GM13976 (cell line): Measurements from ENCODE around the gene RNASE12.
A peak's percentile ranks its signal among the peaks of the same experiment; 100 is the strongest.

Experiments
- DNase-seq: peaks from one replicate; pipeline ENCODE4 v3.0.0; 2012; ENCODE audit warnings: low spot score
- in situ Hi-C: fragments of 300-500 bp; cut with MboI; formaldehyde crosslinking; loops from one replicate; pipeline ENCODE4 v1.12.0; 2022; ENCODE audit warnings: low sequenced_read_pairs, mixed read lengths, inconsistent platforms; ENCODE audit not compliant: unreplicated experiment
- TF ChIP-seq, protein P1 (sequence below): IDR thresholded peaks from 2 replicates; pipeline ENCODE4 v1.5.1; 2012; ENCODE audit warnings: borderline replicate concordance, mild to moderate bottlenecking; ENCODE audit not compliant: insufficient read depth; ENCODE audit errors: extremely low read depth, missing control alignments, control extremely low read depth

RNASE12 gene

DNA sequence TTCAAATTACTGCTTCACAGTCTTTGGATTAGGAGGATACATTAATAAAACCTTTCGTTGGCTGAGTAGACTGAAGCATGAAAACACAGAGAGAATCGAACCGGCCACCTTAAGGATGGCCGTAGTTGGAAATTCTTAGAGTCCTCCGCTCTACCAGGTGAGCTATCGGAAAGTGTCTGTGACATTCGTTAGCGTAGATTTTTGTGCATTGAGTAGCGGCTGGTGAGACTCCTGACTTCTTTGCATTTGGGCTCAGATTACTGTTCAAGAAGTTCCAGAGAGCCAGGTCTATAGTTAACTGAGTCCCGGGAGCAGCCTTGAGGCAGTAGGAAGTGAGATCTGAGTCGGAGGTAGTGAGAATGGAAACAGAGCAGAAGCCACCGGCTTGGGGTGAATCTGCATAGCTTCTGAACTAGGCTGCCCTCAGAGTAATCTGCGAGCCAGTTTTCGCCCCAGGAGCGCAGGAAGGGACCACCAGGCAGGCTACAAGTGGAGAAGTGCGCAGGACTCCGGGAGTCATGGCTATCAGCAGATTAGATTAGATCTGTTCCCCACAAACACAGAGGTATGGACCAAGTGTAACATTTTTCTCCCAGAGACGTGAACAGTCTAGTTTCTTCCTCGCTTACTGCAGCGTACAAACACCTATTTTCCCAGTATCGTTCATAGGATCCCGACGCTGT, 39.3 kb upstream of the RNASE12 start:
- in situ Hi-C loops: loop anchor here (10.0 kb wide), 1 partner anchor 54 kb away; the partner anchor contains the start of genes ANG and RNASE4
- TF ChIP-seq, protein P1, sequence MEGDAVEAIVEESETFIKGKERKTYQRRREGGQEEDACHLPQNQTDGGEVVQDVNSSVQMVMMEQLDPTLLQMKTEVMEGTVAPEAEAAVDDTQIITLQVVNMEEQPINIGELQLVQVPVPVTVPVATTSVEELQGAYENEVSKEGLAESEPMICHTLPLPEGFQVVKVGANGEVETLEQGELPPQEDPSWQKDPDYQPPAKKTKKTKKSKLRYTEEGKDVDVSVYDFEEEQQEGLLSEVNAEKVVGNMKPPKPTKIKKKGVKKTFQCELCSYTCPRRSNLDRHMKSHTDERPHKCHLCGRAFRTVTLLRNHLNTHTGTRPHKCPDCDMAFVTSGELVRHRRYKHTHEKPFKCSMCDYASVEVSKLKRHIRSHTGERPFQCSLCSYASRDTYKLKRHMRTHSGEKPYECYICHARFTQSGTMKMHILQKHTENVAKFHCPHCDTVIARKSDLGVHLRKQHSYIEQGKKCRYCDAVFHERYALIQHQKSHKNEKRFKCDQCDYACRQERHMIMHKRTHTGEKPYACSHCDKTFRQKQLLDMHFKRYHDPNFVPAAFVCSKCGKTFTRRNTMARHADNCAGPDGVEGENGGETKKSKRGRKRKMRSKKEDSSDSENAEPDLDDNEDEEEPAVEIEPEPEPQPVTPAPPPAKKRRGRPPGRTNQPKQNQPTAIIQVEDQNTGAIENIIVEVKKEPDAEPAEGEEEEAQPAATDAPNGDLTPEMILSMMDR: no peak
- no peak for DNase-seq

DNA sequence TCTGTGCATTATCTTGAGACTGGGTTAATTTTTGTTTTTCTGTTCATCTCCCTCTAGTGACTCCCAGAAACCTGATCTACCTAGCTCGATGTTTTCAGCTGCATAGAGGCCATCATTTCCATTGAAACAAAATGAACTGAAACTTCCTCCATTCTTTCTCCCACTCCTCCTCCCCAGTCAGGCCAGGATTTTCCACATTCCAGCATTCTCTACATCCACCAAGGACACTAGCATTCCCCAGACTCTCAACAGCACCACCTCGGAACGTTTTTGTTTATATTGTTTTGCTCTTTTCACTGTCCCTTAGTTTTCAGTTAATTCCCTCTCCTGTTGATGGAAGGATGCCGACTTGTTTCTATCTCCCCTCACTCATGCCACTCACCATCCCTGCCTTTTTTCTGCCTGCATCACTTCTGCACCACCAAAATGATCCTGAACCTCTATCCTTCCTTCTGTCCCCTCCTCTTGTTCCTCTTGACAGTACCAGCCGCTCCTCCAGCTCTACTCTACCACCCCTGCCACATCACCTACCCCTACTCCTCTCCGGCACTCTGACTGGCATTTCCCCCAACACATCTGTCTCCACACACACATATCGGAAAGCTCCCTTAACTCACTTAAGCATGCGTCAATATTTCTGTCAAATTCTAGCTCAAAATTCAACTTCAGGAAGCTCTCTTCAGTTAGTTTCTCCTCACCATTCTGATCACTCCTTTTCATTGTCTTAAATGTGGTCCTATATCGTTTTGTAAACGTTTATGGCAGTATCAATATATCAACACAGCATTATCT, 37.1 kb upstream of the RNASE12 start:
- in situ Hi-C loops: no loop called here
- DNase-seq: no peak
- TF ChIP-seq, protein P1: no peak

DNA sequence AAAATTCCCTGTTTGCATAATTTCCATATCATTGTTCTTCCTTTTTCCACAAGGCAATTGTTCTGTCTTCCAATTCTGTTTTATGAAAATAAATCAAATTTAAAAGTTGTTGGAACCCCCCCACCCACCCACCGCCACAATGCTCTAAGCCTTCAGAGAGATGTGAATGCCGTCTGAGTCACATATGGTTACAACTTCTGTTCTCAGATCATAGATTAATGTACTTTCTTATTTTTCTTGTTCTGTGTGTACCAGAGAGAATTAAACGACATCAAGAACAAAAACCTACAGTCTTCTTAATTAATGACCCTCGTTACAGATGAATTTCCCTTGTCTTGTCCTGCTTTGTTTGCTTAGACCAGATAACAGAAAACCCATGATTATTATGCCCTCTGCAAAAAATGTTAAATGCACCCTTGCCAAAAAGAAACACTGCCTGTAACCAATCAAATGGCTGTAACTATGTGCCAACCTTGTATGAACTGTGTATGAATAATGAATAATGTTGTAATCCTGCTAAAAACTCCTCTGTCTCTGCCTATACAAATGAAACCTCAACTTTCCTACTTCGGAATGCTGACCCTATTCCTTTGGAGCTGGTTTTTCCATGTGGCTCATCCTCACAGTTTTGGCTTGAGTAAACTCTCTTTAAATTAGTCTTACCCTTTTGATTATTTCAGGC, 36.3 kb upstream of the RNASE12 start:
- TF ChIP-seq, protein P1: no peak
- DNase-seq: no peak
- in situ Hi-C loops: no loop called here

DNA sequence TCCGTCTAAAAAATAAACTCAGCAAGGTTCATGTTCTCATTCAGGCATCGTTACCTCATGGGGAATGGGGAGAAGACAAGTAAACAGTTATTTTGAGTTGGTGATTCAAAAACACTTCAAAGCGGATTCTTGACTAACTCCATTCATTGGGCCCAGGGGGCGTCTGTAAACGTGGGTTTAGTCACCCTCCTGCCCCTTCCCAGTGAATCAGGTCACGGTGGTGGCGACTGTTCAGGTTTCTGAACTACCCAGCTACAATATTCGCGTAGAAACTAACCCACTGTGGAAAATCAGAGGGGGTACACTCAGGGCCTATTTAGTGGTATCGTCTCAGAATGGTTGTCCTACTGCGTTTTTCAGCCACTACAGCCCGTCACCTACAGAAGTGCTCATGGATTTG, 35.1 kb upstream of the RNASE12 start:
- in situ Hi-C loops: no loop called here
- no peak for DNase-seq
- TF ChIP-seq, protein P1: no peak

DNA sequence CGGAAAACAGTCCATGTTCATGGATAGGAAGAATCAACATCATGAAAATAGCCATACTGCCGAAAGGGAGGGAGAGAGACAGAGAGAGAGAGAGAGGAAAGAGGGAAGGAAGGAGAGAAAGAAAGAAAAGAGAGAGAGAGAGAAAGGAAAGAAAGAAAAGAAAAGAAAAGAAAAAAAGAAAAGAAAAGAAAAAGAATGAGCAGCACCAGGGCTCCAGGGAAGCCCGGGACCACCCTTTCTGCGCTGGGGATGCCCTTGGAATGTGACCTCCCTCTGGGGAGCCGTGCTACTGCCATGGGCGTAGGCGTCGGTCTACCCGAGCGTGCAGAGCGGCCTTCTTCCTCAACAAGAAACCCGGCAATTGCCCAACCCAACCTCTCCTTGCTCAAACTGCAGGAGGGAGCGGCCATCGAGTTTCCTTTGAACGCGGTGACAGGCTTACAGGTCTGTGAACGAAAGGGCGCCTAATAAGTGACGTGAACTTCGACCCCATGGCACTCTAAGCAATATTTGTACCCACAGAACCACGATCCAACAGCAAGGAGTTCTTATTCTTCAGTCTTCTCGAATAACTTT, 33.4 kb upstream of the RNASE12 start:
- peak; percentile 55 for DNase-seq
- in situ Hi-C loops: no loop called here
- TF ChIP-seq, protein P1: no peak

DNA sequence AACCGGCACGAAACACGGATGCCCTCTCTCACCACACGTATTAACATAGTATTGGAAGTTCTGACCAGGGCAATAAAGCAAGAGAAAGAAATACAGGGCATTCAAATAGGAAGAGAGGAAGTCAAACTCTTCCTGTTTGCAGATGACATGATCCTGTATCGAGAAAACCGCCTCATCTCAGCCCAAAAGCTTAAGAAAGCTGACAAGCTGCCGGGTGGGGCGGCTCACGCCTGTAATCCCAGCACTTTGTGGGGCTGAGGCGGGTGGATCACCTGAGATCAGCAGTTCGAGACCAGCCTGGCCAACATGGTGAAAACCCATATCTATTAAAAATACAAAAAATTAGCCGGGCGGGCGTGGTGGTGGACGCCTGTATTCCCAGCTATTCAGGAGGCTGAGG, 32.6 kb upstream of the RNASE12 start:
- in situ Hi-C loops: no loop called here
- TF ChIP-seq, protein P1: no peak
- DNase-seq: no peak
